Uterus (tissue), 4 donors: ENCODE data around the gene ATP2C2. TPM values are rescaled to one million over a fixed set of nuclear protein-coding genes. Genes with fewer than 3 reads are reported as not detected.

Source experiments
- DNase-seq, 2 donors: peaks; one replicate each; pipeline ENCODE4 v3.0.0-alpha.2; 2019 to 2020
- H3K27ac ChIP-seq, 2 donors: fragments of 200-600 bp; sonication (generic); 1 replicate in 1 of 2; 2 replicates in 1 of 2; pipeline ENCODE4 v1.5.1; 2016 to 2018
- H3K27me3 ChIP-seq, 2 donors: fragments of 200-600 bp; sonication (generic); one replicate each; pipeline ENCODE4 v1.5.1; 2018 to 2019; ENCODE audit warnings: control low read depth in 1 of 2
- H3K36me3 ChIP-seq, 2 donors: fragments of 200-600 bp; sonication (generic); one replicate each; pipeline ENCODE4 v1.5.1; 2019; ENCODE audit warnings: control low read depth in 1 of 2
- H3K4me1 ChIP-seq, 2 donors: fragments of 200-600 bp; sonication (generic); one replicate each; pipeline ENCODE4 v1.5.1; 2018 to 2019; ENCODE audit warnings: control low read depth in 1 of 2
- H3K4me3 ChIP-seq, 2 donors: fragments of 200-600 bp; sonication (generic); 1 replicate in 1 of 2; 2 replicates in 1 of 2; pipeline ENCODE4 v1.5.1; 2018 to 2019; ENCODE audit warnings: mild to moderate bottlenecking in 1 of 2
- H3K9me3 ChIP-seq, 2 donors: fragments of 200-600 bp; sonication (generic); one replicate each; pipeline ENCODE4 v1.5.1; 2019; ENCODE audit warnings: control low read depth in 1 of 2
- POLR2A ChIP-seq, 2 donors: fragments of 450-650 bp; IDR thresholded peaks; one replicate each; pipeline ENCODE4 v1.6.1; 2016; ENCODE audit warnings: antibody characterized with exemption in 2 of 2, mild to moderate bottlenecking in 1 of 2, moderate library complexity in 1 of 2
- intact Hi-C: fragments of 100-400 bp; cut with DNase I; formaldehyde crosslinking; loops from one replicate; pipeline ENCODE4 v1.15.1; 2023; ENCODE audit warnings: low total_unique reads
- total RNA-seq, 4 donors: library from RNA; depleted of rRNA in 3 of 4; stranded (reverse); fragments of >200 nt in 3 of 4; gene quantifications; one replicate each; pipeline versions ENCODE4 v1.1.0 to v1.2.4, GENCODE V29; 2014 to 2023
- TF ChIP-seq, protein P1 (sequence below), 4 experiments: fragments of 200-600 bp in 2 of 4; fragments of 450-650 bp in 2 of 4; sonication (generic) in 2 of 4; IDR thresholded peaks; one replicate each; pipeline ENCODE4 v1.5.1; 2016 to 2019; ENCODE audit warnings: antibody characterized with exemption in 4 of 4, mild to moderate bottlenecking in 2 of 4, moderate library complexity in 1 of 4
- donor health status: DM: yes; HTN: yes; CAD: no.

Gene ATP2C2
- total RNA-seq, 4 donors from 2014 or later = 0.51 to 1.8 (median 0.84) TPM

- H3K36me3 ChIP-seq = no peaks in the 10 kb centered on the region
- TF ChIP-seq, protein P1, sequence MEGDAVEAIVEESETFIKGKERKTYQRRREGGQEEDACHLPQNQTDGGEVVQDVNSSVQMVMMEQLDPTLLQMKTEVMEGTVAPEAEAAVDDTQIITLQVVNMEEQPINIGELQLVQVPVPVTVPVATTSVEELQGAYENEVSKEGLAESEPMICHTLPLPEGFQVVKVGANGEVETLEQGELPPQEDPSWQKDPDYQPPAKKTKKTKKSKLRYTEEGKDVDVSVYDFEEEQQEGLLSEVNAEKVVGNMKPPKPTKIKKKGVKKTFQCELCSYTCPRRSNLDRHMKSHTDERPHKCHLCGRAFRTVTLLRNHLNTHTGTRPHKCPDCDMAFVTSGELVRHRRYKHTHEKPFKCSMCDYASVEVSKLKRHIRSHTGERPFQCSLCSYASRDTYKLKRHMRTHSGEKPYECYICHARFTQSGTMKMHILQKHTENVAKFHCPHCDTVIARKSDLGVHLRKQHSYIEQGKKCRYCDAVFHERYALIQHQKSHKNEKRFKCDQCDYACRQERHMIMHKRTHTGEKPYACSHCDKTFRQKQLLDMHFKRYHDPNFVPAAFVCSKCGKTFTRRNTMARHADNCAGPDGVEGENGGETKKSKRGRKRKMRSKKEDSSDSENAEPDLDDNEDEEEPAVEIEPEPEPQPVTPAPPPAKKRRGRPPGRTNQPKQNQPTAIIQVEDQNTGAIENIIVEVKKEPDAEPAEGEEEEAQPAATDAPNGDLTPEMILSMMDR (IDR thresholded peaks at IDR 0.05) = no peak
- TF ChIP-seq POLR2A (IDR thresholded peaks at IDR 0.05) = no peak
- H3K4me1 ChIP-seq = no peaks in the 10 kb centered on the region
- H3K9me3 ChIP-seq = no peaks in the 10 kb centered on the region
- no peak overlapping the region for H3K27ac ChIP-seq
- H3K27me3 ChIP-seq = no peaks in the 10 kb centered on the region
- no peak overlapping the region for H3K4me3 ChIP-seq
- no peak for DNase-seq
- intact Hi-C loops = no loop called here
Measured at GRCh38 chr16:84443166-84443802, 74.9 kb downstream of the ATP2C2 start.

DNA sequence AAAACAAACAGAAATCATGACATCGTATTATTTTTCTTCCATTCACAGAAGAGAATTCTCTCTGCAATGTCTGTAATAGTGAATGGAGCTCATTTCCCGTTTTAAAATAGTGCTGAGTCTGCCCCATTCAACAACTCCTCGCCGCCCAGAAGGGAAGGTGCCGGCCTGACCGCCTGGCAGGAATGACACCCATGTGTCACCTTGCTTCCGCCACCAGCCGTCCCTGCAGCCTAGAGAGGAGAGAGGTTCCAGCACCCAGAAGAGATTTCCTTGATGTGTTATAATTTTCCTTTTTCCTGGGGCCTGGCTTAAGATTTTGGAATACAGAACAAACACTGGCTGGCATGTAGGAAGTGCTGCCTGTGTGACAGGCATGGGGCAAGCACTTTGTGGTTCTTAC is 76.1 kb downstream of the ATP2C2 start:
- no peak for TF ChIP-seq POLR2A (IDR thresholded peaks at IDR 0.05)
- TF ChIP-seq, protein P1 (IDR thresholded peaks at IDR 0.05) = no peak
- no peaks in the 10 kb centered on the region for H3K27me3 ChIP-seq
- H3K4me1 ChIP-seq = no peaks in the 10 kb centered on the region
- no peaks in the 10 kb centered on the region for H3K36me3 ChIP-seq
- no peak for DNase-seq
- H3K27ac ChIP-seq = no peak overlapping the region
- H3K4me3 ChIP-seq = no peak overlapping the region
- intact Hi-C loops = no loop called here
- no peaks in the 10 kb centered on the region for H3K9me3 ChIP-seq

DNA sequence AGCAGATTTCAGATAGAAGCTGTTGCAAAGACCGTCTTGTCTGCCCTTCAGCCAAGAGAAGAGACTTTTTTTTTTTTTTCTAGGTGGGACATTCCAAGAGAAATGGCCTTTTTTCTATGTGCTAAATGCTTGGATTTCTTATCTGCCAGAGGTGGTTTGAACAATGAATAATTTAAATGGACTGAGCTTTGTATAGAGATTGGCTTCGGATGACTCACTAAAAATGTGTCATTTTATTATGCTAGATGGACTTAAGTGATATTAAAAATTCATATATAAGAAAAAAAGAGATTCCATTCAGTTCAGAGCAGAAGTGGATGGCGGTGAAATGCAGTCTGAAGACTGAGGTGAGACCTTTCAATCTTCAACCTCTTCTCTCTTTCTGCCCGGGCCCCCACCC is 77.7 kb downstream of the ATP2C2 start:
- no peaks in the 10 kb centered on the region for H3K36me3 ChIP-seq
- H3K27me3 ChIP-seq = no peaks in the 10 kb centered on the region
- H3K27ac ChIP-seq = no peak overlapping the region
- TF ChIP-seq, protein P1 (IDR thresholded peaks at IDR 0.05) = no peak
- no peak for TF ChIP-seq POLR2A (IDR thresholded peaks at IDR 0.05)
- H3K4me3 ChIP-seq = no peak overlapping the region
- no peak for DNase-seq
- H3K9me3 ChIP-seq = no peaks in the 10 kb centered on the region
- H3K4me1 ChIP-seq = no peaks in the 10 kb centered on the region
- intact Hi-C loops = no loop called here

DNA sequence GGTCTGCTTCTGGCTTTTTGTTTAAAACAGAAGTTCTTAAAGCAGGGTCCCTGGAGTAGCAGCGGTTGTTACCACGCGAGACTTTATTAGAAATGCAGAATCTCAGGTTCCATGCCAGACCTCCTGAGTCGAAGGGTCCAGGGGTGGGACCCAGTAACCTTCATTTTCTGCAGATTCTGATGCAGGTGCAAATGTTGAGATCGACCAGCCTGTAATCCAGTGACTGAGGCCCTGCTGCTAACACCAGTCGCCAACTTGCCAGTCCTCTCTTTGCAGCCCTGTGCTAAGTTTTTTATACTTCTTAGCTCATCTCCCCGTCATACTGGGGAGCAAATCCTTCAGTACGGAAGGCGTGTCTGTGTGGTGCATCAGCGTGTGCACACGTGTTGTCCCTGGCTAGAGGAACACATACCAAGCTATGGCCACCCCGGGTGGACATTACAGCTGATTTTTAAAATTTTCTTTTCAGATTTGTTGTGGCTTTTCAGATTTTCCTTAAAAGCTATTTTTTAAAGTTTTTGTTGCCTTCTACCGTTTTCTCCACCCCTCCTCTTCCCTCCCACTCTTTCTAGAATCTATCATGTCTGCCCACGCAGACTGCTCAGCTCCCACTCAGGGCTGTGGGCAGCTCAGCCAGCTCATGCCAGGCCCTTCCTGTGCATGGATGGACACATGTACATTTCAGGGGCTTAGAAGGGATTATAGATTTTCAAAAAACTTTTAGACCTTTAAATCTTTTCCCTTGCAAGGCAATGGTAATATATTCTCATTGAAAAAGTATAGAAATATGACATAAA is 78.5 kb downstream of the ATP2C2 start:
- no peaks in the 10 kb centered on the region for H3K9me3 ChIP-seq
- no peak overlapping the region for H3K4me3 ChIP-seq
- no peaks in the 10 kb centered on the region for H3K4me1 ChIP-seq
- no peaks in the 10 kb centered on the region for H3K27me3 ChIP-seq
- intact Hi-C loops = no loop called here
- H3K36me3 ChIP-seq = no peaks in the 10 kb centered on the region
- DNase-seq = no peak
- TF ChIP-seq, protein P1 (IDR thresholded peaks at IDR 0.05) = no peak
- no peak for TF ChIP-seq POLR2A (IDR thresholded peaks at IDR 0.05)
- no peak overlapping the region for H3K27ac ChIP-seq

DNA sequence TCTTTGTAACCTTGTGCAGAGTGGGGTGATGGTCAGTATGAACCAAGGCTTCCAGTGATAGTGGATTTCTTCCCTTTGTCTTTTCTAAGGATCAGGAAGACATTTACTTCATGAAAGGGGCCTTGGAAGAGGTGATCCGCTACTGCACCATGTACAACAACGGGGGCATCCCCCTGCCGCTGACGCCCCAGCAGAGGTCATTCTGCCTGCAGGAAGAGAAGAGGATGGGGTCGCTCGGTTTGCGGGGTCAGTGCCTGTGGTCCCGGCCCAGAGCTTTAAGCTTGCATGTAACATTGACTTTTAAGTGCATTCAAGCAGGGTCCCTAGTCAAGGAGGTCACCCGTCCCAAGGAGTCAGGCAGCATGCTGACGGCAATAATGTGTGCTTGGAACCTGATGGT is 80.1 kb downstream of the ATP2C2 start:
- no peaks in the 10 kb centered on the region for H3K4me1 ChIP-seq
- DNase-seq = no peak
- H3K4me3 ChIP-seq = no peak overlapping the region
- TF ChIP-seq POLR2A (IDR thresholded peaks at IDR 0.05) = no peak
- intact Hi-C loops = no loop called here
- no peak overlapping the region for H3K27ac ChIP-seq
- H3K9me3 ChIP-seq = no peaks in the 10 kb centered on the region
- H3K36me3 ChIP-seq = no peaks in the 10 kb centered on the region
- H3K27me3 ChIP-seq = no peaks in the 10 kb centered on the region
